Measurements from ENCODE around the gene MAGI1. TPM values are rescaled to one million over a fixed set of nuclear protein-coding genes. Genes with fewer than 3 reads are reported as not detected.
"Not testable (repeated sequence)": the region's sequence is repeated elsewhere in the genome, so short reads cannot be mapped to it uniquely, and the experiment has no call there.

Gene MAGI1
- total RNA-seq, 2 donors from 2014 or later: 0.39 TPM; not detected in 1

GRCh38 chr3:66048051-66048395 is 9.3 kb upstream of the MAGI1 start:
- ATAC-seq: no peak
- Mint-ChIP-seq H3K36me3 (no peaks in the 10 kb centered on the region), H3K27ac (no peak overlapping the region)

GRCh38 chr3:66047311-66048050 is 8.8 kb upstream of the MAGI1 start:
- Mint-ChIP-seq H3K36me3 (no peaks in the 10 kb centered on the region), H3K27ac (no peak overlapping the region), H3K9me3 (no peaks in the 10 kb centered on the region)
- ATAC-seq: no peak
- no peak for DNase-seq (ENCODE audit: low spot score in 2 of 2)

More at GRCh38 chr3:66048051-66048395, 9.3 kb upstream of the MAGI1 start:
- no peak for DNase-seq (ENCODE audit: low spot score in 2 of 2)
- no peaks in the 10 kb centered on the region for H3K9me3 Mint-ChIP-seq

- ATAC-seq; H3K36me3 Mint-ChIP-seq; H3K9me3 Mint-ChIP-seq; H3K27ac Mint-ChIP-seq; DNase-seq (ENCODE audit: low spot score in 2 of 2): not testable (repeated sequence)
Observed at GRCh38 chr3:66046321-66046720, 7.6 kb upstream of the MAGI1 start.

- no peak overlapping the region for H3K27ac Mint-ChIP-seq
- no peaks in the 10 kb centered on the region for H3K9me3 Mint-ChIP-seq
- no peak for ATAC-seq
- H3K36me3 Mint-ChIP-seq: peaks cover 6 to 8% of the 10 kb centered on the region in 2 donors
- no peak for DNase-seq (ENCODE audit: low spot score in 2 of 2)
Observed at GRCh38 chr3:66041828-66042227, 3.1 kb upstream of the MAGI1 start.

GRCh38 chr3:66041116-66041515 is 2.4 kb upstream of the MAGI1 start:
- H3K9me3 Mint-ChIP-seq: no peaks in the 10 kb centered on the region
- H3K36me3 Mint-ChIP-seq: peaks cover 6 to 8% of the 10 kb centered on the region in 2 donors
- H3K27ac Mint-ChIP-seq: no peak overlapping the region
- ATAC-seq: no peak
- DNase-seq (ENCODE audit: low spot score in 2 of 2): no peak

- no peak for ATAC-seq
- Mint-ChIP-seq H3K36me3 (peaks cover 6 to 8% of the 10 kb centered on the region in 2 donors), H3K27ac (no peak overlapping the region), H3K9me3 (peaks cover 2 to 3% of the 10 kb centered on the region in 2 donors)
- DNase-seq (ENCODE audit: low spot score in 2 of 2): no peak
Observed at GRCh38 chr3:66039590-66039887, 821 bp upstream of the MAGI1 start.

- peak overlapping the region in 1 of 2 donors; percentile 85 for H3K27ac Mint-ChIP-seq
- peaks cover 5 to 6% of the 10 kb centered on the region in 2 donors for H3K9me3 Mint-ChIP-seq
- DNase-seq (ENCODE audit: low spot score in 2 of 2): no peak
- H3K36me3 Mint-ChIP-seq: peaks cover 6 to 8% of the 10 kb centered on the region in 2 donors
- ATAC-seq: peak in 1 of 2 donors; percentile 8
Observed at GRCh38 chr3:66038384-66038725, 363 bp downstream of the MAGI1 start.

GRCh38 chr3:66037986-66038369 is 740 bp downstream of the MAGI1 start:
- DNase-seq (ENCODE audit: low spot score in 2 of 2) (no peak), ATAC-seq (no peak)
- Mint-ChIP-seq H3K36me3 (peaks cover 6 to 8% of the 10 kb centered on the region in 2 donors), H3K27ac (no peak overlapping the region), H3K9me3 (peaks cover 5 to 6% of the 10 kb centered on the region in 2 donors)

- DNase-seq (ENCODE audit: low spot score in 2 of 2): no peak
- peaks cover 6 to 8% of the 10 kb centered on the region in 2 donors for H3K36me3 Mint-ChIP-seq
- H3K27ac Mint-ChIP-seq: no peak overlapping the region
- ATAC-seq: no peak
- peaks cover 5 to 6% of the 10 kb centered on the region in 2 donors for H3K9me3 Mint-ChIP-seq
Observed at GRCh38 chr3:66037330-66037985, 1.3 kb downstream of the MAGI1 start.

- DNase-seq (ENCODE audit: low spot score in 2 of 2) (no peak), ATAC-seq (no peak)
- Mint-ChIP-seq H3K27ac (no peak overlapping the region), H3K9me3 (peaks cover 6 to 9% of the 10 kb centered on the region in 2 donors), H3K36me3 (peaks cover 6 to 8% of the 10 kb centered on the region in 2 donors)
Observed at GRCh38 chr3:66036586-66037148, 2.1 kb downstream of the MAGI1 start.

- DNase-seq (ENCODE audit: low spot score in 2 of 2): no peak
- no peak for ATAC-seq
- H3K27ac Mint-ChIP-seq: no peak overlapping the region
- H3K9me3 Mint-ChIP-seq: peaks cover 6 to 9% of the 10 kb centered on the region in 2 donors
- H3K36me3 Mint-ChIP-seq: peaks cover 6 to 8% of the 10 kb centered on the region in 2 donors
Observed at GRCh38 chr3:66035763-66036477, 2.8 kb downstream of the MAGI1 start.

- DNase-seq (ENCODE audit: low spot score in 2 of 2) (no peak), ATAC-seq (peak; percentile 48 to 84)
- H3K27ac Mint-ChIP-seq: no peak overlapping the region
- peaks cover 6 to 14% of the 10 kb centered on the region in 2 donors for H3K9me3 Mint-ChIP-seq
- peaks cover 4 to 5% of the 10 kb centered on the region in 2 donors for H3K36me3 Mint-ChIP-seq
Observed at GRCh38 chr3:66033241-66034138, 5.2 kb downstream of the MAGI1 start.

GRCh38 chr3:66031102-66031698 is 7.5 kb downstream of the MAGI1 start:
- ATAC-seq: no peak
- no peak for DNase-seq (ENCODE audit: low spot score in 2 of 2)
- H3K9me3 Mint-ChIP-seq: peaks cover 10 to 14% of the 10 kb centered on the region in 2 donors
- no peaks in the 10 kb centered on the region for H3K36me3 Mint-ChIP-seq
- H3K27ac Mint-ChIP-seq: no peak overlapping the region

GRCh38 chr3:66029443-66029842 is 9.3 kb downstream of the MAGI1 start:
- no peak for DNase-seq (ENCODE audit: low spot score in 2 of 2)
- no peak for ATAC-seq
- Mint-ChIP-seq H3K27ac (no peak overlapping the region), H3K9me3 (peaks cover 11% of the 10 kb centered on the region in 2 donors), H3K36me3 (no peaks in the 10 kb centered on the region)

- peaks cover 8 to 9% of the 10 kb centered on the region in 2 donors for H3K9me3 Mint-ChIP-seq
- ATAC-seq (no peak), DNase-seq (ENCODE audit: low spot score in 2 of 2) (no peak)
- no peaks in the 10 kb centered on the region for H3K36me3 Mint-ChIP-seq
- no peak overlapping the region for H3K27ac Mint-ChIP-seq
Observed at GRCh38 chr3:66029014-66029413, 9.7 kb downstream of the MAGI1 start.

- H3K9me3 Mint-ChIP-seq: peaks cover 9 to 11% of the 10 kb centered on the region in 2 donors
- H3K36me3 Mint-ChIP-seq: no peaks in the 10 kb centered on the region
- no peak overlapping the region for H3K27ac Mint-ChIP-seq
- no peak for ATAC-seq
- no peak for DNase-seq (ENCODE audit: low spot score in 2 of 2)
Observed at GRCh38 chr3:66028457-66028856, 10.3 kb downstream of the MAGI1 start.
